Endothelial cell of umbilical vein (primary cell): ENCODE results near the gene PCF11.

Source experiments
- EZH2 ChIP-seq: IDR thresholded peaks from 2 replicates; pipeline ENCODE4 v1.6.1; 2012; ENCODE audit warnings: borderline replicate concordance, low read depth, mild to moderate bottlenecking, moderate library complexity, low read length, inconsistent platforms; ENCODE audit not compliant: severe bottlenecking
- POLR2AphosphoS5 ChIP-seq: IDR thresholded peaks from 2 replicates; pipeline ENCODE4 v1.6.1; 2012; ENCODE audit warnings: low read depth, mild to moderate bottlenecking, control low read depth, low read length, moderate library complexity; ENCODE audit not compliant: insufficient read depth
- TF ChIP-seq, protein P1 (sequence below), 2 donors: IDR thresholded peaks; 1 replicate in 1 of 2; 2 replicates in 1 of 2; pipeline ENCODE4 v1.5.1; 2011; ENCODE audit warnings: low read length in 2 of 2, mild to moderate bottlenecking in 2 of 2, moderate library complexity in 2 of 2, control low read depth in 1 of 2, inconsistent platforms in 1 of 2, low read depth in 1 of 2; ENCODE audit not compliant: insufficient read depth in 1 of 2; ENCODE audit errors: extremely low read depth in 1 of 2

DNA sequence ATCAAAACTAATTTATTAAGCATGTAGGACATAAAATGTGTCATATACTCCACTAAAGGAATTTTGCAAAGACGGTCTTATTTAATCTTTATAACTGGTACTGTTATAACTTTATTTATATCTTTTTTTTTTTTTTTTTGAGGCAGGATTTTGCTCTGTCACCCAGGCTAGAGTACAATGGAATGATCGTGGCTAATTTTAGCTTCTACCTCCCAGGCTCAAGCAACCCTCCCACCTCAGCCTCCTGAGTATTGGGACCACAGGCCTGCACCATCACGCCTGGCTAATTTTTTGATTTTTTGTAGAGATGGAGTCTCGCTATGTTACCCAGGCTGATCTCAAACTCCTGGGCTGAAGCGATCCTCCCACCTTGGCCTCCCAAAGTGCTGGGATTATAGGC lies 31.4 kb upstream of the PCF11 start:
- TF ChIP-seq, protein P1, sequence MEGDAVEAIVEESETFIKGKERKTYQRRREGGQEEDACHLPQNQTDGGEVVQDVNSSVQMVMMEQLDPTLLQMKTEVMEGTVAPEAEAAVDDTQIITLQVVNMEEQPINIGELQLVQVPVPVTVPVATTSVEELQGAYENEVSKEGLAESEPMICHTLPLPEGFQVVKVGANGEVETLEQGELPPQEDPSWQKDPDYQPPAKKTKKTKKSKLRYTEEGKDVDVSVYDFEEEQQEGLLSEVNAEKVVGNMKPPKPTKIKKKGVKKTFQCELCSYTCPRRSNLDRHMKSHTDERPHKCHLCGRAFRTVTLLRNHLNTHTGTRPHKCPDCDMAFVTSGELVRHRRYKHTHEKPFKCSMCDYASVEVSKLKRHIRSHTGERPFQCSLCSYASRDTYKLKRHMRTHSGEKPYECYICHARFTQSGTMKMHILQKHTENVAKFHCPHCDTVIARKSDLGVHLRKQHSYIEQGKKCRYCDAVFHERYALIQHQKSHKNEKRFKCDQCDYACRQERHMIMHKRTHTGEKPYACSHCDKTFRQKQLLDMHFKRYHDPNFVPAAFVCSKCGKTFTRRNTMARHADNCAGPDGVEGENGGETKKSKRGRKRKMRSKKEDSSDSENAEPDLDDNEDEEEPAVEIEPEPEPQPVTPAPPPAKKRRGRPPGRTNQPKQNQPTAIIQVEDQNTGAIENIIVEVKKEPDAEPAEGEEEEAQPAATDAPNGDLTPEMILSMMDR (IDR thresholded peaks at IDR 0.05; ENCODE audit: extremely low read depth in 1 of 2, insufficient read depth in 1 of 2, low read depth in 1 of 2, low read length in 2 of 2) = no peak
- TF ChIP-seq EZH2 (no peak), POLR2AphosphoS5 (no peak)
